HG03280 (cell line): ENCODE data around the gene DOCK8.
"Not testable (repeated sequence)": the region's sequence is repeated elsewhere in the genome, so short reads cannot be mapped to it uniquely, and the experiment has no call there.

Experiments
- ATAC-seq: cut with Tn5 transposase; IDR thresholded peaks from one replicate; pipeline ENCODE4 v1.9.1; 2021; ENCODE audit warnings: mild to moderate bottlenecking, moderate library complexity; ENCODE audit not compliant: unreplicated experiment

DOCK8 gene

GRCh38 chr9:405341-405740 is 190.7 kb downstream of the DOCK8 start:
- no peak for ATAC-seq

- no peak for ATAC-seq
Observed at GRCh38 chr9:406886-407654, 192.4 kb downstream of the DOCK8 start.

- ATAC-seq = not testable (repeated sequence)
Observed at GRCh38 chr9:409655-410054, 195.0 kb downstream of the DOCK8 start.

GRCh38 chr9:414595-414994 is 199.9 kb downstream of the DOCK8 start:
- no peak for ATAC-seq

GRCh38 chr9:419571-420171 is 205.0 kb downstream of the DOCK8 start:
- no peak for ATAC-seq

GRCh38 chr9:421896-422295 is 207.2 kb downstream of the DOCK8 start:
- ATAC-seq = no peak

- no peak for ATAC-seq
Observed at GRCh38 chr9:426264-426663, 211.6 kb downstream of the DOCK8 start.

GRCh38 chr9:426976-427375 is 212.3 kb downstream of the DOCK8 start:
- ATAC-seq = no peak

- no peak for ATAC-seq
Observed at GRCh38 chr9:431701-432100, 217.0 kb downstream of the DOCK8 start.

GRCh38 chr9:436482-436881 is 221.8 kb downstream of the DOCK8 start:
- ATAC-seq = no peak

- no peak for ATAC-seq
Observed at GRCh38 chr9:437066-437465, 222.4 kb downstream of the DOCK8 start.

GRCh38 chr9:437574-438001 is 222.9 kb downstream of the DOCK8 start:
- ATAC-seq = no peak

- ATAC-seq = no peak
Observed at GRCh38 chr9:438066-438465, 223.4 kb downstream of the DOCK8 start.

- ATAC-seq = no peak
Observed at GRCh38 chr9:438961-439768, 224.5 kb downstream of the DOCK8 start.

- no peak for ATAC-seq
Observed at GRCh38 chr9:441126-441525, 226.5 kb downstream of the DOCK8 start.

- ATAC-seq = no peak
Observed at GRCh38 chr9:444528-444927, 229.9 kb downstream of the DOCK8 start.

- no peak for ATAC-seq
Observed at GRCh38 chr9:445033-445432, 230.4 kb downstream of the DOCK8 start.

- ATAC-seq = no peak
Observed at GRCh38 chr9:446074-446699, 231.5 kb downstream of the DOCK8 start.

GRCh38 chr9:447230-448025 is 232.8 kb downstream of the DOCK8 start:
- ATAC-seq = no peak

- no peak for ATAC-seq
Observed at GRCh38 chr9:450057-450456, 235.4 kb downstream of the DOCK8 start.

- no peak for ATAC-seq
Observed at GRCh38 chr9:450561-450960, 235.9 kb downstream of the DOCK8 start.
